Keratinocyte (primary cell): ENCODE measurements around the gene ANKRD28. TPM values are rescaled to one million over a fixed set of nuclear protein-coding genes. Genes with fewer than 3 reads are reported as not detected.
A peak's percentile ranks its signal among the peaks of the same experiment; 100 is the strongest.

Source experiments
- DNase-seq: peaks from one replicate; pipeline ENCODE4 v3.0.0-alpha.2; 2011; ENCODE audit warnings: low read depth, missing footprints, low spot score
- FAIRE-seq: peaks from 2 replicates; lab custom pipeline; 2011; peaks lifted over from hg19 to GRCh38; lab: Jason Lieb, UNC
- H2AFZ ChIP-seq: 2 replicates; pipeline ENCODE4 v1.6.0; 2012; ENCODE audit warnings: low read length, control low read depth, inconsistent platforms; ENCODE audit not compliant: control insufficient read depth
- H3K27ac ChIP-seq: 2 replicates; pipeline ENCODE4 v1.5.1; 2011; ENCODE audit warnings: low read length; ENCODE audit not compliant: control insufficient read depth, insufficient read depth
- H3K27me3 ChIP-seq: 3 replicates; pipeline ENCODE4 v1.6.0; 2011; ENCODE audit warnings: low read length; ENCODE audit not compliant: control insufficient read depth, insufficient read depth; ENCODE audit errors: extremely low read depth
- H3K36me3 ChIP-seq, 2 experiments: 2 replicates in 1 of 2; 3 replicates in 1 of 2; pipeline ENCODE4 v1.5.1; 2011; ENCODE audit warnings: low read length in 2 of 2, mild to moderate bottlenecking in 1 of 2; ENCODE audit not compliant: control insufficient read depth in 2 of 2, insufficient read depth in 2 of 2; ENCODE audit errors: extremely low read depth in 1 of 2
- H3K4me1 ChIP-seq: 3 replicates; pipeline ENCODE4 v1.5.1; 2011; ENCODE audit warnings: low read length; ENCODE audit not compliant: control insufficient read depth, insufficient read depth; ENCODE audit errors: extremely low read depth
- H3K4me2 ChIP-seq: 3 replicates; pipeline ENCODE4 v1.6.0; 2011; ENCODE audit warnings: low read depth, low read length; ENCODE audit not compliant: control insufficient read depth, insufficient read depth; ENCODE audit errors: extremely low read depth
- H3K4me3 ChIP-seq, 3 experiments: fragments of 200-600 bp in 1 of 3; sonication (generic) in 1 of 3; 2 replicates in 2 of 3; 3 replicates in 1 of 3; pipeline ENCODE4 v1.5.1; 2011 to 2016; ENCODE audit warnings: low read length in 3 of 3, mild to moderate bottlenecking in 3 of 3, control low read depth in 2 of 3, inconsistent platforms in 1 of 3, low read depth in 1 of 3, mixed read lengths in 1 of 3, mixed run types in 1 of 3, moderate library complexity in 1 of 3; ENCODE audit not compliant: control insufficient read depth in 2 of 3, insufficient read depth in 2 of 3; ENCODE audit errors: extremely low read depth in 1 of 3
- H3K79me2 ChIP-seq: 2 replicates; pipeline ENCODE4 v1.6.0; 2012; ENCODE audit warnings: low read length; ENCODE audit not compliant: control insufficient read depth, insufficient read depth
- H3K9ac ChIP-seq: 3 replicates; pipeline ENCODE4 v1.6.0; 2011; ENCODE audit warnings: low read length; ENCODE audit not compliant: control insufficient read depth, insufficient read depth; ENCODE audit errors: extremely low read depth
- H3K9me1 ChIP-seq: 3 replicates; pipeline ENCODE4 v1.6.0; 2011; ENCODE audit warnings: low read length; ENCODE audit not compliant: control insufficient read depth, insufficient read depth; ENCODE audit errors: extremely low read depth
- H3K9me3 ChIP-seq: 2 replicates; pipeline ENCODE4 v1.5.1; 2012; ENCODE audit warnings: low read depth, low read length; ENCODE audit not compliant: control insufficient read depth
- H4K20me1 ChIP-seq: 3 replicates; pipeline ENCODE4 v1.6.0; 2011; ENCODE audit warnings: low read length; ENCODE audit not compliant: control insufficient read depth, insufficient read depth; ENCODE audit errors: extremely low read depth
- EZH2 ChIP-seq: IDR thresholded peaks from one replicate; pipeline ENCODE4 v1.6.1; 2012; ENCODE audit warnings: inconsistent platforms, mild to moderate bottlenecking, low read length, moderate library complexity
- dilution Hi-C: fragments of 300-500 bp; cut with MboI; formaldehyde crosslinking; loops from one replicate; pipeline ENCODE4 v1.7.0; 2020; ENCODE audit warnings: low sequenced_read_pairs; ENCODE audit not compliant: extremely low pct_ligation_motif_present
- polyA plus RNA-seq, 5 experiments: library from polyadenylated mRNA; depleted of rRNA in 3 of 5; stranded (reverse) in 3 of 5; stranded (forward) in 1 of 5; unstranded in 1 of 5; fragments of >200 nt; gene quantifications; 1 replicate in 1 of 5; 2 replicates in 3 of 5; 3 replicates in 1 of 5; pipeline versions ENCODE4 v1.2.1 to v1.2.3, GENCODE V29; 2011 to 2012; ENCODE audit warnings: missing spikeins in 2 of 5, low read depth in 1 of 5, low replicate concordance in 1 of 5
- TF ChIP-seq, protein P1 (sequence below), 3 experiments: IDR thresholded peaks in 1 of 3; conservative IDR thresholded peaks in 1 of 3; optimal IDR thresholded peaks in 1 of 3; 2 replicates in 2 of 3; 3 replicates in 1 of 3; pipeline versions ENCODE3 to v1.5.1; 2011; ENCODE audit warnings: low read length in 3 of 3, mild to moderate bottlenecking in 3 of 3, moderate library complexity in 2 of 3, control low read depth in 1 of 3, inconsistent platforms in 1 of 3; ENCODE audit not compliant: insufficient read depth in 2 of 3; ENCODE audit errors: extremely low read depth in 1 of 3

ANKRD28 gene
- polyA plus RNA-seq, 1 donor (not counting 4 experiments of a cell fraction or from before 2014, with no cell fraction given), result 32.7 TPM

DNA sequence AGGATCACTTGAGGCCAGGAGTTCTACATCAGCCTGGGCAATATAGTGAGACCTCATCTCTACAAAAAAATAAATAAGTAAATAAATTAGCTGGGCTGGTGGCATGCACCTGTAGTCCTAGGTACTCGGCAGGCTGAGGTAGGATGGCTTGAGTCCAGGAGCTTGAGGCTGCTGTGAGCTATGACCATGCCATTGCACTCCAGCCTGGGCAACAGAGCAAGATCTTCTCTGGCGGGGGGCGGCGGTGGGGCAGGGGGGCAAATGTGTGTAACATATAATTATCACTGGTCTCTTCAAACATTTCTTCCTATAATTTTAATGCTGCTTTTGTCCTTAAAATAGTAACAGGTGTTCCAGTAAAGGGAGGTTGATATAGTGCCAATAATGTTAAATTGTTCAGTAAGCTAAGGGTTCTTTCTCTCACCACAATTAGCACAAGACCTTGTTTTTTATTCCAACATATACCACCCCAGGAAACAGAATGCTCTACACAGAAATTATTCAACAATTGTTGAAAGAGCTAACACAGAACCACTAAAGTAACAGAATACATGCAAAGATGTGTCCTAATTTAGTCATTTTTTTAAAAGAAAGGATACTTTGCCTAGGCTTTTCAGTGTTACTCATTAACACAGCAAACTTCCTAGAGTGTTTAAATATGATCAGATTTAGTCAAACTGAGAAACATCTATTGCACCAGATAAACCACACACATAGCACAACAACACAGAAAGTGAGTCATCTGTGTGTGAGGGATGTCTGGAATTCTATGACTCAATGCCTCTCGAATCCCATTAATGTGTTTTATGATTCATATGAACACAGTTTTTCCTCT lies 29.1 kb downstream of the ANKRD28 start:
- DNase-seq (peak; percentile 81), FAIRE-seq (peak; percentile 83)
- Histone ChIP-seq H3K27me3 (no peaks in the 10 kb centered on the region), H4K20me1 (no peaks in the 10 kb centered on the region), H3K27ac (peak overlapping the region; percentile 69), H3K9ac (no peak overlapping the region), H2AFZ (no peak overlapping the region), H3K4me3 (no peak overlapping the region), H3K9me1 (no peaks in the 10 kb centered on the region), H3K9me3 (no peaks in the 10 kb centered on the region), H3K4me2 (peak overlapping the region; percentile 65), H3K79me2 (peaks cover 17% of the 10 kb centered on the region), H3K4me1 (peaks cover 25% of the 10 kb centered on the region), H3K36me3 (no peaks in the 10 kb centered on the region)
- TF ChIP-seq EZH2, result no peak
- dilution Hi-C loops, result no loop called here

DNA sequence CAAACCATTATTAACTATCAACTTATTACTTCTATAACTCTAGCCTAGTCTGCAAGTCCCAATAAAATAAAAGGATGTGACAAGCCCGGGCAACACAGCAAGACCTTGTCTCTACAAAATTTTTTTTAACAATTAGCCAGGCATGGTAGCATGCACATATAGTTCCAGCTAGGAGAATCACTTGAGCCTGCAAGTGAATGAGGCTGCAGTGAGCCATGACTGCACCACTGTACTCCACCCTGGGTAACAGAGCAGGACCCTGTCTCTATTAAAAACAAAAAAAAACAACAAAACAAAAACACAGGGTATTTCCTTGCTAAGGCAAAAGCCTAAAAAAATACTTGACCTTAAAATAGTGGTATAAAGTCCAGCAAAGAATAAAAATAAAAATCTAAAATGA lies 31.4 kb downstream of the ANKRD28 start:
- no peak for FAIRE-seq
- H3K79me2 ChIP-seq, result peaks cover 14% of the 10 kb centered on the region
- TF ChIP-seq EZH2, result no peak
- TF ChIP-seq, protein P1, sequence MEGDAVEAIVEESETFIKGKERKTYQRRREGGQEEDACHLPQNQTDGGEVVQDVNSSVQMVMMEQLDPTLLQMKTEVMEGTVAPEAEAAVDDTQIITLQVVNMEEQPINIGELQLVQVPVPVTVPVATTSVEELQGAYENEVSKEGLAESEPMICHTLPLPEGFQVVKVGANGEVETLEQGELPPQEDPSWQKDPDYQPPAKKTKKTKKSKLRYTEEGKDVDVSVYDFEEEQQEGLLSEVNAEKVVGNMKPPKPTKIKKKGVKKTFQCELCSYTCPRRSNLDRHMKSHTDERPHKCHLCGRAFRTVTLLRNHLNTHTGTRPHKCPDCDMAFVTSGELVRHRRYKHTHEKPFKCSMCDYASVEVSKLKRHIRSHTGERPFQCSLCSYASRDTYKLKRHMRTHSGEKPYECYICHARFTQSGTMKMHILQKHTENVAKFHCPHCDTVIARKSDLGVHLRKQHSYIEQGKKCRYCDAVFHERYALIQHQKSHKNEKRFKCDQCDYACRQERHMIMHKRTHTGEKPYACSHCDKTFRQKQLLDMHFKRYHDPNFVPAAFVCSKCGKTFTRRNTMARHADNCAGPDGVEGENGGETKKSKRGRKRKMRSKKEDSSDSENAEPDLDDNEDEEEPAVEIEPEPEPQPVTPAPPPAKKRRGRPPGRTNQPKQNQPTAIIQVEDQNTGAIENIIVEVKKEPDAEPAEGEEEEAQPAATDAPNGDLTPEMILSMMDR (optimal IDR thresholded peaks at IDR 0.05 in 1 of 3, IDR thresholded peaks at IDR 0.05 in 1 of 3, conservative IDR thresholded peaks at IDR 0.05 in 1 of 3; ENCODE audit: extremely low read depth in 1 of 3, insufficient read depth in 2 of 3, low read length in 3 of 3), result no peak

More for the DNA sequence above, 31.4 kb downstream of the ANKRD28 start:
- DNase-seq, result no peak
- no peak overlapping the region for H3K27ac ChIP-seq
- H3K9me3 ChIP-seq, result no peaks in the 10 kb centered on the region
- H3K9ac ChIP-seq, result no peak overlapping the region
- no peaks in the 10 kb centered on the region for H3K9me1 ChIP-seq
- no peak overlapping the region for H2AFZ ChIP-seq
- dilution Hi-C loops, result no loop called here
- peaks cover 25% of the 10 kb centered on the region for H3K4me1 ChIP-seq
- no peak overlapping the region for H3K4me2 ChIP-seq
- H4K20me1 ChIP-seq, result no peaks in the 10 kb centered on the region
- H3K36me3 ChIP-seq, result peaks cover 0 to 2% of the 10 kb centered on the region in 2 experiments
- H3K4me3 ChIP-seq, result no peak overlapping the region
- no peaks in the 10 kb centered on the region for H3K27me3 ChIP-seq
